HEK293T (cell line): ENCODE measurements around the gene CYP1B1.

Source experiments
- SUZ12 ChIP-seq: fragments of 450-650 bp; IDR thresholded peaks from 2 replicates; pipeline ENCODE4 v1.6.1; 2016; ENCODE audit warnings: mild to moderate bottlenecking
- TF ChIP-seq, protein P1 (sequence below): fragments of 450-650 bp; IDR thresholded peaks from 2 replicates; pipeline ENCODE4 v1.6.1; 2016

- TF ChIP-seq, protein P1, sequence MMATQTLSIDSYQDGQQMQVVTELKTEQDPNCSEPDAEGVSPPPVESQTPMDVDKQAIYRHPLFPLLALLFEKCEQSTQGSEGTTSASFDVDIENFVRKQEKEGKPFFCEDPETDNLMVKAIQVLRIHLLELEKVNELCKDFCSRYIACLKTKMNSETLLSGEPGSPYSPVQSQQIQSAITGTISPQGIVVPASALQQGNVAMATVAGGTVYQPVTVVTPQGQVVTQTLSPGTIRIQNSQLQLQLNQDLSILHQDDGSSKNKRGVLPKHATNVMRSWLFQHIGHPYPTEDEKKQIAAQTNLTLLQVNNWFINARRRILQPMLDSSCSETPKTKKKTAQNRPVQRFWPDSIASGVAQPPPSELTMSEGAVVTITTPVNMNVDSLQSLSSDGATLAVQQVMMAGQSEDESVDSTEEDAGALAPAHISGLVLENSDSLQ: no peak
- TF ChIP-seq SUZ12: no peak
Measured at GRCh38 chr2:38090928-38091327, 15.0 kb upstream of the CYP1B1 start.
